ENCODE measurements around the gene MUC12.
"Not testable (repeated sequence)": the region's sequence is repeated elsewhere in the genome, so short reads cannot be mapped to it uniquely, and the experiment has no call there.

Gene MUC12

DNA sequence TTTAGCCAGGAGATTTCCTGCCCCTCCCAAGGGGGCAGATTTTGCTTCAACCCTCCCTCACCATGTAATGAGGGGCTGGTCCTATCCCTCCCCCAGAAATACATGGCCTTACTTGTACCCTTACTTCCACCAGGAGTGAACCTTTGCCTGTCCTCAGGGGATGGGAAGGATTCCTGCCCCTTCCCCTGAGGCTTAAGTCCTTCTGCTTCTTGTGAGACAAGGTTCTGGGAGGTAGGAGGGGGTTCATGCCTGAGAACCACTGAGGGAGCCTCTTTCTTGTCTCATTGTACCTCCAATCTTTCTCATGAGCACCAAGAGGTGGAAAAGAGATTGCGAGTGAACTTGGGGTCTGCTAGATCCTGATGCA lies 39.6 kb upstream of the MUC12 start:
- Histone ChIP-seq H3K27me3 (ENCODE audit: insufficient read depth, low read depth) (peaks cover 57% of the 10 kb centered on the region), H3K4me2 (no peak overlapping the region), H3K4me1 (ENCODE audit: low read depth, poor library complexity, severe bottlenecking) (no peaks in the 10 kb centered on the region), H3K9ac (no peak overlapping the region), H3K27ac (no peak overlapping the region), H3K79me2 (ENCODE audit: insufficient read depth, low read depth) (no peaks in the 10 kb centered on the region), H3K36me3 (ENCODE audit: insufficient read depth) (no peaks in the 10 kb centered on the region), H2AFZ (ENCODE audit: low read depth) (no peak overlapping the region), H4K20me1 (ENCODE audit: insufficient read depth) (no peaks in the 10 kb centered on the region), H3K4me3 (IDR thresholded peaks at IDR 0.05; ENCODE audit: insufficient read depth, low read depth, low read length) (no peak overlapping the region)
- TF ChIP-seq, protein P1, sequence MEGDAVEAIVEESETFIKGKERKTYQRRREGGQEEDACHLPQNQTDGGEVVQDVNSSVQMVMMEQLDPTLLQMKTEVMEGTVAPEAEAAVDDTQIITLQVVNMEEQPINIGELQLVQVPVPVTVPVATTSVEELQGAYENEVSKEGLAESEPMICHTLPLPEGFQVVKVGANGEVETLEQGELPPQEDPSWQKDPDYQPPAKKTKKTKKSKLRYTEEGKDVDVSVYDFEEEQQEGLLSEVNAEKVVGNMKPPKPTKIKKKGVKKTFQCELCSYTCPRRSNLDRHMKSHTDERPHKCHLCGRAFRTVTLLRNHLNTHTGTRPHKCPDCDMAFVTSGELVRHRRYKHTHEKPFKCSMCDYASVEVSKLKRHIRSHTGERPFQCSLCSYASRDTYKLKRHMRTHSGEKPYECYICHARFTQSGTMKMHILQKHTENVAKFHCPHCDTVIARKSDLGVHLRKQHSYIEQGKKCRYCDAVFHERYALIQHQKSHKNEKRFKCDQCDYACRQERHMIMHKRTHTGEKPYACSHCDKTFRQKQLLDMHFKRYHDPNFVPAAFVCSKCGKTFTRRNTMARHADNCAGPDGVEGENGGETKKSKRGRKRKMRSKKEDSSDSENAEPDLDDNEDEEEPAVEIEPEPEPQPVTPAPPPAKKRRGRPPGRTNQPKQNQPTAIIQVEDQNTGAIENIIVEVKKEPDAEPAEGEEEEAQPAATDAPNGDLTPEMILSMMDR (conservative IDR thresholded peaks at IDR 0.05; ENCODE audit: low read depth, low read length): no peak

DNA sequence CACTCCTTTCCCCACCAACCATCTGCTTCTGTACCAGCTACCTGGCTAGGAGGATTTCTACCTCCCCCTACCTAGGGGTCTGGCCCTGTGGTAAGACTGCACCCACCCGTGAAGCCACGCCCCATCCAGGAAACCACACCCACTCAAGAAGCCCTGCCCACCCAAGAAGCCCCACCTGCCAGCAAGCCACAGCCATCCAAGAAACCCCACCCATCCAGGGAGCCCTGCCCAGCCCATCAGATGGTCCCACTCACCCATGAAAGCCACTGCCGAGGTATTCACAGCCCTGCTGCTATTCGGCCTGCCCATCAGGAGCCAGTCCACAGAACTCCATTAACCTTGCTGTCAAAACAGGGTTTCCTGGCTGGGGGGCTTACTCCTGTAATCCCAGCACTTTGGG lies 35.6 kb upstream of the MUC12 start:
- no peaks in the 10 kb centered on the region for H3K79me2 ChIP-seq (ENCODE audit: insufficient read depth, low read depth)
- H3K9ac ChIP-seq: no peak overlapping the region
- no peaks in the 10 kb centered on the region for H4K20me1 ChIP-seq (ENCODE audit: insufficient read depth)
- H3K36me3 ChIP-seq (ENCODE audit: insufficient read depth): no peaks in the 10 kb centered on the region
- no peaks in the 10 kb centered on the region for H3K4me1 ChIP-seq (ENCODE audit: low read depth, poor library complexity, severe bottlenecking)
- no peak overlapping the region for H3K27ac ChIP-seq
- TF ChIP-seq, protein P1 (conservative IDR thresholded peaks at IDR 0.05; ENCODE audit: low read depth, low read length): no peak
- H3K4me2 ChIP-seq: no peak overlapping the region
- peaks cover 74% of the 10 kb centered on the region for H3K27me3 ChIP-seq (ENCODE audit: insufficient read depth, low read depth)
- no peak overlapping the region for H3K4me3 ChIP-seq (IDR thresholded peaks at IDR 0.05; ENCODE audit: insufficient read depth, low read depth, low read length)
- H2AFZ ChIP-seq (ENCODE audit: low read depth): no peak overlapping the region

DNA sequence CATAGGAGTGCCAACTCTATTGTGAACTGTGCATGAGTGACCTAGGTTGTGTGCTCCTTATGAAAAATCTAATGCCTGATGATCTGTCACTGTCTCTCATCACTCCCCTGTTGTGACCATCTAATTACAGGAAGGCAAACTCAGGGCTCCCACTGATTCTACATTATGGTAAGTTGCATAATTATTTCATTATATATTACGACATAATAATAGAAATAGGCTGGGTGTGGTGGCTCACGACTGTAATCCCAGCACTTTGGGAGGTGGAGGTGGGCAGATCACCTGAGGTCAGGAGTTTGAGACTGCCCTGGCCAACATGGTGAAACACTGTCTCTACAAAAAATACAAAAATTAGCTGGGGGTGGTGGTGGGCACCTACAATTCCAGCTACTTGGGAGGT lies 34.0 kb upstream of the MUC12 start:
- not testable (repeated sequence) for H3K4me3 ChIP-seq (IDR thresholded peaks at IDR 0.05; ENCODE audit: insufficient read depth, low read depth, low read length); H3K27ac ChIP-seq
- peaks cover 68% of the 10 kb centered on the region for H3K27me3 ChIP-seq (ENCODE audit: insufficient read depth, low read depth)

DNA sequence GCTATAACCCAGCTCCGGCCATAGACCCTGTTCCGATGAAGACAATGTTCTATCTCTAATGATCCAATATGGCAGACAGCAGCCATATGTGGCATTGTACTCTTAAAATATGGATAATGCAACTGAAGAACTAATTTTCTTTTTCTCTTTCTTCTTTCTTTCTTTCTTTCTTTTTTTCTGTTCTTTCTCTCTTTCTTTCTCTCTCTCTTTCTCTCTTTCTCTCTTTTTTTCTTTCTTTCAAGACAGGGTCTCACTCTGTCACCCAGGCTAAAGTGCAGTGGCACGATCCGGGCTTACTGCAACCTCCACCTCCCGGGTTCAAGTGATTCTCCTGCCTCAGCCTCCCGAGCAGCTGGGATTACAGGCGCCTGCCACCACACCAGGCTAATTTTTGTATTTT lies 33.2 kb upstream of the MUC12 start:
- not testable (repeated sequence) for H4K20me1 ChIP-seq (ENCODE audit: insufficient read depth); H3K79me2 ChIP-seq (ENCODE audit: insufficient read depth, low read depth); H3K4me1 ChIP-seq (ENCODE audit: low read depth, poor library complexity, severe bottlenecking); H3K9ac ChIP-seq; H3K27ac ChIP-seq; H3K36me3 ChIP-seq (ENCODE audit: insufficient read depth); H2AFZ ChIP-seq (ENCODE audit: low read depth); H3K4me3 ChIP-seq (IDR thresholded peaks at IDR 0.05; ENCODE audit: insufficient read depth, low read depth, low read length); H3K4me2 ChIP-seq
- H3K27me3 ChIP-seq (ENCODE audit: insufficient read depth, low read depth): peaks cover 63% of the 10 kb centered on the region

More for the DNA sequence above, 34.0 kb upstream of the MUC12 start:
- H3K4me1 ChIP-seq (ENCODE audit: low read depth, poor library complexity, severe bottlenecking); H3K36me3 ChIP-seq (ENCODE audit: insufficient read depth); H3K4me2 ChIP-seq; H2AFZ ChIP-seq (ENCODE audit: low read depth); H4K20me1 ChIP-seq (ENCODE audit: insufficient read depth); H3K79me2 ChIP-seq (ENCODE audit: insufficient read depth, low read depth); H3K9ac ChIP-seq: not testable (repeated sequence)

DNA sequence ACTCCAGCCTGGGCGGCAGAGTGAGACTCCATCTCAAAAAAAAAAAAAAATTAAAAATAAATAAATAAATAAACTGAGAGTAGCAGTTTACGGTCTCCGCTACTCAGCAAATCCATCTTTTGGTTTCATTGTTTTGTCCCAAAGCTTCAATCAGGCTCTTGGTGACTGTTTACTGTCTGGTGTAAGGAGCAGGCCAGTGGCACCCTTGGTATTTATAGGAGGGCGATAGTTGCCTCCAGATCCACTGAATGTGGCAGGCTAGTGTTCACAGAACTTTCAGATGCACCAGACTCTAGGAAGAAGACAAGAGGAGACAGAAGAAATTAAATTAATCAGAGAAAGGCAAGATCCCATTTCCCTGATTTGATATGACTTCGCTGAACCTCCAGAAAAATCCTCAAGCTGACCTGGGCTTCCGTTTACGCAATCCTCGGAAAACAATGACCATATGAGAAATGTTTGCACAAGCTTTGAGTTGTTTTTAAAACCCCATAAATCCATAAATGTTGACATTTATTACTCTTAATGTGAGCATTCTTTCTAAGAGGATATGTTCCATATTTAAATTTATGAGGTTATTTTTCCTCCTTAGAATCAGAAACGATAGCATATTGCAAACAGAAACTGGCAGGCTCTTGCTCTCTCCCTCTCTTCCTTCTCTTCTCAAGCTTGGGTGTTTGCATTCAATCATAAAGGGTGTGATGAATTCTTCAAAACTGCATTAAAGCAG lies 27.2 kb upstream of the MUC12 start:
- no peak overlapping the region for H3K4me3 ChIP-seq (IDR thresholded peaks at IDR 0.05; ENCODE audit: insufficient read depth, low read depth, low read length)
- no peak overlapping the region for H3K4me2 ChIP-seq
- H3K79me2 ChIP-seq (ENCODE audit: insufficient read depth, low read depth): no peaks in the 10 kb centered on the region
- no peaks in the 10 kb centered on the region for H4K20me1 ChIP-seq (ENCODE audit: insufficient read depth)
- no peak overlapping the region for H3K27ac ChIP-seq
- H3K36me3 ChIP-seq (ENCODE audit: insufficient read depth): no peaks in the 10 kb centered on the region
- no peaks in the 10 kb centered on the region for H3K4me1 ChIP-seq (ENCODE audit: low read depth, poor library complexity, severe bottlenecking)
- TF ChIP-seq, protein P1 (conservative IDR thresholded peaks at IDR 0.05; ENCODE audit: low read depth, low read length): no peak
- H2AFZ ChIP-seq (ENCODE audit: low read depth): no peak overlapping the region
- H3K9ac ChIP-seq: no peak overlapping the region
- peaks cover 15% of the 10 kb centered on the region; the same call in 1 of the 2 replicates for H3K27me3 ChIP-seq (ENCODE audit: insufficient read depth, low read depth)
